ENCODE results near the gene USP48. TPM values are rescaled to one million over a fixed set of nuclear protein-coding genes. Genes with fewer than 3 reads are reported as not detected.

Gene USP48
- total and polyA plus RNA-seq, 2 of the 4 experiments (the other 2 are of a cell fraction) = 24.7 to 25.0 TPM

DNA sequence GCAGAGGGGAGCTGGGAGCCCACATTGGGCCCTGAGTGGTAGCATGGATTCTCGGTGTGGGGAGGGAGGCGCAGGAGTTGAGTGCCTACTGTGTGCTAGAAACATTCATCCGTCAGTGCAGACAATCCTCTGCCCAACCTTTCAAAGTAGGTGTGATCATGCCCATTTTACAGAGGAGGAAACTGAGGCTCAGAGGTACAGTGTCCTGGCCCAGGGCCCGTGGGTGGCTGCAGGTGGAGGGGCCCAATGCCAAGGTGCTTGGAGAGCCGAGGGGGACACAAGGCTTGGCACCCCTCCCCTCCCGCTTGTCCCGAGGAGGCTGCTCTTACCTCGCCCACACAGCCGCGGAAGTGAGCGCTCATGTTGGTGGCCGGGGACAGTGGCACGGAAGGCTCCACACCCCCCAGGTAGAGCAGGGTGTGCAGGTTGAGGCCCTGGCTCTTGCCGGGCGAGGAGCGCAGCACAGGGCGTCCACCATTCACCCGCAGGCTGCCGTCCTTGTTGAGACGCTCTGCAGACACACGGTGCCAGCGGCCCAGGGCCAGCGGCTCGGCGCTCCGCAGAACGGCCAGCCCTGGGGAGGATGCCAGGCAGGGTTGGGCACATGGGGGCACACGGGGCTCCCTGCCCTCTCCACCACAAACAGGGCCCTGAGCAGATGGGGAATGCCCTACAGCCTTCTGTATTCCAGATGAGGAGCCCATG lies 45.7 kb upstream of the USP48 start:
- H3K4ac ChIP-seq (ENCODE audit: low read depth, low read length) = no peak overlapping the region
- no peak overlapping the region for H3K18ac ChIP-seq (ENCODE audit: low read depth, low read length)
- no peaks in the 10 kb centered on the region; the same call in 1 of the 2 replicates for H4K20me1 ChIP-seq (ENCODE audit: insufficient read depth, low read length)
- H3K4me3 ChIP-seq (ENCODE audit: insufficient read depth, low read depth, low read length) = no peak overlapping the region
- H2BK120ac ChIP-seq (ENCODE audit: low read depth, low read length) = no peak overlapping the region
- no peak overlapping the region for H2BK15ac ChIP-seq (ENCODE audit: low read depth, low read length)
- H3K9me3 ChIP-seq (ENCODE audit: control insufficient read depth, insufficient read depth, low read length) = no peaks in the 10 kb centered on the region
- no peak overlapping the region for H3K9ac ChIP-seq (ENCODE audit: low read depth, low read length)
- H2BK5ac ChIP-seq (ENCODE audit: low read depth, low read length, poor library complexity, severe bottlenecking) = no peak overlapping the region
- H4K5ac ChIP-seq (ENCODE audit: low read depth, low read length) = no peak overlapping the region
- no peak overlapping the region for H4K91ac ChIP-seq (ENCODE audit: insufficient read depth, low read depth, low read length)
- CTCF ChIA-PET = no interaction called here
- DNase-seq (no peak), ATAC-seq (ENCODE audit: low read depth) (no peak)
- H3K14ac ChIP-seq (replicated peaks; ENCODE audit: low read depth, low read length) = no peak overlapping the region
- intact Hi-C loops (cut with micrococcal nuclease) (no loop called here), in situ Hi-C loops (cut with MboI; ENCODE audit: low sequenced_read_pairs) (no loop called here), dilution Hi-C loops (cut with HindIII; ENCODE audit: low sequenced_read_pairs, unreplicated experiment) (no loop called here)
- 95% methylated on average over 11 of the region's 28 CpGs; no CpG with 5 or more reads in 1 of the 2 experiments for WGBS, 2 experiments (ENCODE audit: extremely low coverage in 2 of 2, insufficient read length in 1 of 2)
- BruUV-seq (replicated peaks) = TSS peak; percentile 94
- no peak overlapping the region for H2AK9ac ChIP-seq (replicated peaks; ENCODE audit: low read depth, low read length, poor library complexity)
- no peaks in the 10 kb centered on the region for H3K27me3 ChIP-seq (ENCODE audit: control insufficient read depth, insufficient read depth, low read length)
- no peak overlapping the region for H2AFZ ChIP-seq (replicated peaks; ENCODE audit: low read length, poor library complexity)
- no peak overlapping the region for H3K23ac ChIP-seq (ENCODE audit: low read depth, low read length)
- TF ChIP-seq POLR2A (IDR thresholded peaks at IDR 0.05; ENCODE audit: low read depth, low read length) = no peak
- no peak for TF ChIP-seq BHLHE40 (IDR thresholded peaks at IDR 0.05; ENCODE audit: low read depth, low read length)
- no peak for TF ChIP-seq RFX5 (IDR thresholded peaks at IDR 0.05; ENCODE audit: low read depth, low read length)
- no peak for TF ChIP-seq MAFK (IDR thresholded peaks at IDR 0.05; ENCODE audit: low read depth, low read length)
- TF ChIP-seq, protein P1, sequence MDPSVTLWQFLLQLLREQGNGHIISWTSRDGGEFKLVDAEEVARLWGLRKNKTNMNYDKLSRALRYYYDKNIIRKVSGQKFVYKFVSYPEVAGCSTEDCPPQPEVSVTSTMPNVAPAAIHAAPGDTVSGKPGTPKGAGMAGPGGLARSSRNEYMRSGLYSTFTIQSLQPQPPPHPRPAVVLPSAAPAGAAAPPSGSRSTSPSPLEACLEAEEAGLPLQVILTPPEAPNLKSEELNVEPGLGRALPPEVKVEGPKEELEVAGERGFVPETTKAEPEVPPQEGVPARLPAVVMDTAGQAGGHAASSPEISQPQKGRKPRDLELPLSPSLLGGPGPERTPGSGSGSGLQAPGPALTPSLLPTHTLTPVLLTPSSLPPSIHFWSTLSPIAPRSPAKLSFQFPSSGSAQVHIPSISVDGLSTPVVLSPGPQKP (IDR thresholded peaks at IDR 0.05; ENCODE audit: borderline replicate concordance, low read depth, low read length) = no peak
- no peak for TF ChIP-seq RCOR1 (IDR thresholded peaks at IDR 0.05; ENCODE audit: insufficient replicate concordance, low read length)
- TF ChIP-seq CHD1 (IDR thresholded peaks at IDR 0.05; ENCODE audit: low read depth, low read length) = no peak
- no peak for TF ChIP-seq CEBPB (IDR thresholded peaks at IDR 0.05; ENCODE audit: low read depth, low read length)
- TF ChIP-seq NFE2L2 (IDR thresholded peaks at IDR 0.05; ENCODE audit: low read depth, low read length) = no peak
- TF ChIP-seq, protein P2, sequence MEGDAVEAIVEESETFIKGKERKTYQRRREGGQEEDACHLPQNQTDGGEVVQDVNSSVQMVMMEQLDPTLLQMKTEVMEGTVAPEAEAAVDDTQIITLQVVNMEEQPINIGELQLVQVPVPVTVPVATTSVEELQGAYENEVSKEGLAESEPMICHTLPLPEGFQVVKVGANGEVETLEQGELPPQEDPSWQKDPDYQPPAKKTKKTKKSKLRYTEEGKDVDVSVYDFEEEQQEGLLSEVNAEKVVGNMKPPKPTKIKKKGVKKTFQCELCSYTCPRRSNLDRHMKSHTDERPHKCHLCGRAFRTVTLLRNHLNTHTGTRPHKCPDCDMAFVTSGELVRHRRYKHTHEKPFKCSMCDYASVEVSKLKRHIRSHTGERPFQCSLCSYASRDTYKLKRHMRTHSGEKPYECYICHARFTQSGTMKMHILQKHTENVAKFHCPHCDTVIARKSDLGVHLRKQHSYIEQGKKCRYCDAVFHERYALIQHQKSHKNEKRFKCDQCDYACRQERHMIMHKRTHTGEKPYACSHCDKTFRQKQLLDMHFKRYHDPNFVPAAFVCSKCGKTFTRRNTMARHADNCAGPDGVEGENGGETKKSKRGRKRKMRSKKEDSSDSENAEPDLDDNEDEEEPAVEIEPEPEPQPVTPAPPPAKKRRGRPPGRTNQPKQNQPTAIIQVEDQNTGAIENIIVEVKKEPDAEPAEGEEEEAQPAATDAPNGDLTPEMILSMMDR (conservative IDR thresholded peaks at IDR 0.05; ENCODE audit: low read depth, low read length) = no peak
- TF ChIP-seq FOS (IDR thresholded peaks at IDR 0.05; ENCODE audit: low read depth, low read length) = no peak
- TF ChIP-seq MXI1 (IDR thresholded peaks at IDR 0.05; ENCODE audit: borderline replicate concordance, low read depth, low read length) = no peak
- TF ChIP-seq MAZ (IDR thresholded peaks at IDR 0.05; ENCODE audit: borderline replicate concordance, low read depth, low read length) = no peak
- H3K36me3 ChIP-seq (ENCODE audit: control insufficient read depth, insufficient read depth, low read length) = peaks cover 78% of the 10 kb centered on the region
- H3K79me1 ChIP-seq (ENCODE audit: low read depth in 1 of 2, low read length in 2 of 2) = no peaks in the 10 kb centered on the region
- H3K56ac ChIP-seq (ENCODE audit: extremely low read depth, insufficient read depth, low read length) = no peak overlapping the region
- no peak overlapping the region for H2AK5ac ChIP-seq (ENCODE audit: low read depth, low read length)
- H3K4me2 ChIP-seq (ENCODE audit: low read depth, low read length) = no peak overlapping the region
- H2BK20ac ChIP-seq (ENCODE audit: low read depth, low read length) = no peak overlapping the region
- H4K8ac ChIP-seq (ENCODE audit: low read depth in 2 of 2, low read length in 2 of 2) = no peak overlapping the region
- no peaks in the 10 kb centered on the region for H3K9me1 ChIP-seq (ENCODE audit: insufficient read depth, low read length)
- H3K27ac ChIP-seq (ENCODE audit: insufficient read depth, low read length) = no peak overlapping the region
- POLR2A ChIA-PET (ENCODE audit: unreplicated experiment) = no interaction called here
- no peaks in the 10 kb centered on the region for H3K4me1 ChIP-seq (ENCODE audit: control insufficient read depth, insufficient read depth, low read length)

Data from IMR-90 (cell line).